HuH-7.5 (cell line): ENCODE measurements around the gene SSNA1.

Source experiments
- DNase-seq: peaks from one replicate; pipeline ENCODE4 v3.0.0; 2011; ENCODE audit warnings: low spot score

SSNA1 gene

GRCh38 chr9:137184881-137185660, 3.4 kb upstream of the SSNA1 start:
- no peak for DNase-seq

GRCh38 chr9:137185921-137186320, 2.6 kb upstream of the SSNA1 start:
- no peak for DNase-seq

GRCh38 chr9:137186385-137186784, 2.1 kb upstream of the SSNA1 start:
- no peak for DNase-seq

GRCh38 chr9:137187386-137187785, 1.1 kb upstream of the SSNA1 start:
- DNase-seq: no peak

GRCh38 chr9:137188086-137188489, 388 bp upstream of the SSNA1 start:
- DNase-seq: no peak

- DNase-seq: no peak
Measured at GRCh38 chr9:137189297-137190295, 1.1 kb downstream of the SSNA1 start.

GRCh38 chr9:137190315-137190856, 1.9 kb downstream of the SSNA1 start:
- no peak for DNase-seq

- no peak for DNase-seq
Measured at GRCh38 chr9:137191245-137191644, 2.8 kb downstream of the SSNA1 start.

- DNase-seq: no peak
Measured at GRCh38 chr9:137191691-137192447, 3.4 kb downstream of the SSNA1 start.

GRCh38 chr9:137192448-137192780, 3.9 kb downstream of the SSNA1 start:
- DNase-seq: no peak

- DNase-seq: no peak
Measured at GRCh38 chr9:137192859-137193258, 4.4 kb downstream of the SSNA1 start.

GRCh38 chr9:137193771-137194170, 5.3 kb downstream of the SSNA1 start:
- DNase-seq: no peak

GRCh38 chr9:137194388-137194787, 5.9 kb downstream of the SSNA1 start:
- DNase-seq: no peak

GRCh38 chr9:137194909-137195308, 6.4 kb downstream of the SSNA1 start:
- DNase-seq: no peak

GRCh38 chr9:137195525-137196220, 7.2 kb downstream of the SSNA1 start:
- DNase-seq: no peak

- no peak for DNase-seq
Measured at GRCh38 chr9:137198051-137198901, 9.8 kb downstream of the SSNA1 start.

- no peak for DNase-seq
Measured at GRCh38 chr9:137198902-137199283, 10.4 kb downstream of the SSNA1 start.

- no peak for DNase-seq
Measured at GRCh38 chr9:137199411-137200121, 11.1 kb downstream of the SSNA1 start.

GRCh38 chr9:137200311-137201204, 12.1 kb downstream of the SSNA1 start, which contains the start of gene TPRN:
Gene TPRN, minus strand, starts transcription at chr9:137200741. Its CDS starts 30 bp downstream, at chr9:137200711.
- DNase-seq: peak; percentile 100
